Measurements from ENCODE around the gene GALNT15.

Gene GALNT15

GRCh38 chr3:16179261-16179660 lies 4.8 kb downstream of the GALNT15 start:
- TF ChIP-seq, protein P1, sequence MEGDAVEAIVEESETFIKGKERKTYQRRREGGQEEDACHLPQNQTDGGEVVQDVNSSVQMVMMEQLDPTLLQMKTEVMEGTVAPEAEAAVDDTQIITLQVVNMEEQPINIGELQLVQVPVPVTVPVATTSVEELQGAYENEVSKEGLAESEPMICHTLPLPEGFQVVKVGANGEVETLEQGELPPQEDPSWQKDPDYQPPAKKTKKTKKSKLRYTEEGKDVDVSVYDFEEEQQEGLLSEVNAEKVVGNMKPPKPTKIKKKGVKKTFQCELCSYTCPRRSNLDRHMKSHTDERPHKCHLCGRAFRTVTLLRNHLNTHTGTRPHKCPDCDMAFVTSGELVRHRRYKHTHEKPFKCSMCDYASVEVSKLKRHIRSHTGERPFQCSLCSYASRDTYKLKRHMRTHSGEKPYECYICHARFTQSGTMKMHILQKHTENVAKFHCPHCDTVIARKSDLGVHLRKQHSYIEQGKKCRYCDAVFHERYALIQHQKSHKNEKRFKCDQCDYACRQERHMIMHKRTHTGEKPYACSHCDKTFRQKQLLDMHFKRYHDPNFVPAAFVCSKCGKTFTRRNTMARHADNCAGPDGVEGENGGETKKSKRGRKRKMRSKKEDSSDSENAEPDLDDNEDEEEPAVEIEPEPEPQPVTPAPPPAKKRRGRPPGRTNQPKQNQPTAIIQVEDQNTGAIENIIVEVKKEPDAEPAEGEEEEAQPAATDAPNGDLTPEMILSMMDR (IDR thresholded peaks at IDR 0.05; ENCODE audit: insufficient read depth, missing control alignments): no peak
- DNase-seq (ENCODE audit: insufficient read length, low spot score): no peak
- no peak for FAIRE-seq

DNA sequence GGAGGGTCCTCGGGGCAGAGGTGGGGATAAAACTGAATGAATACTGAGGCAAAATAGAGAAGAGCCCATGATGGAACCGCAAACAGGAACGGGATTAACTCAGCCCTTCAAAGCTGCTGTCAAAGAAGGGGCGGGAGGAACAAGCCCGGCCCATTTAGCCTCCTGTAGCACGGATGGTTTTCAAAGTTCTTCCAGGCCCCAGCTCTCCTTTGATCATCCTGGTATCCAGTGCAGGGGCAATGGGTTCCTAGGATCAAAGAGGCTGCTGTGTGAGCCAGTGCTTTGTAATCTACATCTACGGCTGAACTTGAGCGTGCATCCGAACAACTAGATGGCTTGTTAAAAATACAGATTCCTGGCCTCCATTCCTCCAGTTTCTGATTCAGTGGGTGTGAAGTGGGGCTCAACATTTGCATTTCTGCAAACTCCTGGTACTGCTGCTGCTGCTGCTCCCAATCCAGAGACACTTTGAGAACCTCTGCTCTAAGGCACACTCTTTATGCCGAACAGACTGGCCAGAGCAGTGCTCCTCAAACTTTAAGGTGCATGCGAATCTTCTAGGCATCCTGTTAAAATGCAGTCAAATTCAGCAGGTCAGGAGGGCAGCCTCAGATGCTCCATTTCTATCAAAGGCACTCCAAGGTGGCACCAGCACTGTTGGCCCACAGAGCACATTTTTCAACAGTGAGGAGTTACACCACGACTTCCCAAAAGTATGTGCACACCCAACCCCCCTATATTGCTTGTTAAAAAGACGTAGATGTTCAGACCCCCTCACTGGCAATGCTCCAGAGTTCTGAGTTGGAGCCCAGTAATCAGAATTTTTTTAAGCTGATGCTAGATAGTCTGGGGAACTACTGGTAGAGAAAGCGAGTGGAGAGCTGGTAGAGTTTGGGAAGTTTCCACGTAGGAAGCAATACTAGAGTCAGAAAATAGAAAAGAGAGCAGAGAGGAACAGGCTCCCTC lies 5.6 kb downstream of the GALNT15 start:
- TF ChIP-seq, protein P1 (IDR thresholded peaks at IDR 0.05; ENCODE audit: insufficient read depth, missing control alignments): no peak
- DNase-seq (ENCODE audit: insufficient read length, low spot score) (no peak), FAIRE-seq (no peak)

- no peak for FAIRE-seq
- no peak for DNase-seq (ENCODE audit: insufficient read length, low spot score)
- TF ChIP-seq, protein P1 (IDR thresholded peaks at IDR 0.05; ENCODE audit: insufficient read depth, missing control alignments): no peak
Observed at GRCh38 chr3:16180737-16181134, 6.3 kb downstream of the GALNT15 start.

DNA sequence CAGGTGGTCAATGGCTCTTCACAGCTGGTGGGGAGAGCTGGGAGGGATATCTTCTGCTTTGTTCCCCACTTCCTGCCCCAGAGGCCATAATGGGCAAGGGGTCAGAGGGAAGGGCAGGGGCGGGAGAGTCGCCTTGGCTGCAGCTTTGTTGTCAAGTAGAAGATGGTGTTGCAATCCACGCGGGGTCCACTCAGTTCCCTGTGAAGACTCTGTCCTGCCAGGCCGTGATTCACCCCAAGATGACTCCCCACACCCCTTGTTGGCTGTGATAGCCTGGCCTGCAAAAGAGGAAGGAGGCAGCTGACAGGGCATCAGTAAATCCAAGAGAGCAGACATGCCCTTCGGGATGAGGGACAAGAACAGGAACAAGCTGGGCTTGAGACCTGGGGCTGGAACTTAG lies 6.9 kb downstream of the GALNT15 start:
- FAIRE-seq (no peak), DNase-seq (ENCODE audit: insufficient read length, low spot score) (no peak)
- TF ChIP-seq, protein P1 (IDR thresholded peaks at IDR 0.05; ENCODE audit: insufficient read depth, missing control alignments): no peak

DNA sequence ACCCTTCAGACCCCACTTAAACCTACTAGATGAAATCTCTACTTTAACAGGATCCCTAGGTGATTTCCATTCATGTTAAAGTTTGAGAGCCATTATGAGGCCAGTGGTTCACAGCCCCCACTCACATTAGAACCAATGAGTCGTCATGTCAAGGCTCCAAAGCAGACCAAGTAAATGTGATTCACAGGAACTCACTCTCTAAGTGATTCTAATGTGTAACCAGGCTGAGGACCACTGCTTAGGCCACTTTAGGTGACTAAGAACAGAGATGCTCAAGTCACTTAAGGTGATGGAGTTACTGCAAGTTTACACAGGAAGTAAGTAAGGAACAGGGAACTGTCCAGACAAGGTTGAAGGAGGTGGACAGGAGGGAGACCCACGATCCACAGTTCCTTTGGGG lies 7.7 kb downstream of the GALNT15 start:
- FAIRE-seq (no peak), DNase-seq (ENCODE audit: insufficient read length, low spot score) (no peak)
- TF ChIP-seq, protein P1 (IDR thresholded peaks at IDR 0.05; ENCODE audit: insufficient read depth, missing control alignments): no peak

DNA sequence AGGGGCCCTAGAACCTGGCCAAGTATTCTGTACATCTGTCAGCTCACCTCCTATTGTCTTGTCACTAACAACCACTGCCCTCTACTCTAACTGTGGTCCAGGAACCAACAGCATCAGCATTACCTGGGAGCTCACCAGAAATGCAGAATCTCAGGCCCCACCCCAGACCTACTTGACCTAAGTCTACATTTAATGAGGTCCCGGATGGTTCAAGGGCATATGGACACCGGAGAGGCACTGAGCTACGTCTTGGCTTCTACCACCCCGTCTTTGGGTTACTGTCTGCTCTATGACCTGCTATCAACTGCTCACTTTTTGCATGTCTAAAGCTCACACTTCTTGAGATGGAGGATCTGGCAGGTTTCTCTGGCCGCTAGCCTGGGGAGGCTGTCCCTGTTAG lies 8.1 kb downstream of the GALNT15 start:
- no peak for DNase-seq (ENCODE audit: insufficient read length, low spot score)
- no peak for FAIRE-seq
- TF ChIP-seq, protein P1 (IDR thresholded peaks at IDR 0.05; ENCODE audit: insufficient read depth, missing control alignments): no peak

DNA sequence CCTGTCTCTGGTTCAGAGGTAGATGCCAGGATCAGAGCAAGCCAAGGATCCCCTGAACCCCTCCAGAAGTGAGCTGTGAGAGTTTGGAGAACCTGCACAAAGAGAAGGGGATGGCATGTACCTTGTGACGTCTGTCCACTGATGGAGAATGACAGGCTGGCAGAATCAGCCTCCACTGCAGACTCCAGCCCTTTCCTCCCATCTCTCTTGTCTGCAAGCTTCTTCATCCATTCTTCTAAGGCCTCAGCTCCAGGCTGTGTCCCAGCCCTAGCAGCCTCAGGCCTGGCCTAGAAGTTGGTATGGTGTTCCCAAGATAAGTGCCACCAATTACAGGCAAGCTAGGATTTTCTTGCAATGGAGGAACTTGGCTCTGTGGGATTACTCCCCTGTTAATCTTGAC lies 8.6 kb downstream of the GALNT15 start:
- FAIRE-seq (no peak), DNase-seq (ENCODE audit: insufficient read length, low spot score) (no peak)
- TF ChIP-seq, protein P1 (IDR thresholded peaks at IDR 0.05; ENCODE audit: insufficient read depth, missing control alignments): no peak

Data from D721Med (cell line).